Right cardiac atrium (tissue), 5 donors: Measurements from ENCODE around the gene TES. TPM values are rescaled to one million over a fixed set of nuclear protein-coding genes. Genes with fewer than 3 reads are reported as not detected.
"Not testable (repeated sequence)": the region's sequence is repeated elsewhere in the genome, so short reads cannot be mapped to it uniquely, and the experiment has no call there.

Experiments used
- ATAC-seq, 2 donors: fragments of 200-7000 bp; cut with Tn5 transposase; one replicate each; pipeline versions ENCODE4 v1.8.0 to v1.9.1; 2020; ENCODE audit warnings: moderate library complexity in 2 of 2, mild to moderate bottlenecking in 1 of 2
- DNase-seq, 3 donors: peaks; one replicate each; pipeline ENCODE4 v3.0.0-alpha.2; 2020
- H3K27ac ChIP-seq: one replicate; pipeline ENCODE4 v1.5.1; 2013; ENCODE audit warnings: mild to moderate bottlenecking, low read length, control low read depth, moderate library complexity
- H3K27me3 ChIP-seq: one replicate; pipeline ENCODE4 v1.6.1; 2013; ENCODE audit not compliant: control insufficient read depth, insufficient read depth
- H3K4me1 ChIP-seq: one replicate; pipeline ENCODE4 v1.6.1; 2013; ENCODE audit warnings: low read length; ENCODE audit not compliant: control insufficient read depth, insufficient read depth
- H3K4me3 ChIP-seq: one replicate; pipeline ENCODE4 v1.5.1; 2013; ENCODE audit warnings: low read length, control low read depth
- H3K9me3 ChIP-seq: one replicate; pipeline ENCODE4 v1.6.1; 2013; ENCODE audit warnings: low read length; ENCODE audit not compliant: control insufficient read depth
- WGBS: extraction: QIAGEN DNeasy Blood & Tissue Kit; methylation state at CpG from one replicate; pipeline ENCODE4 v1.1.7; 2013; 5-methylcytosine and 5-hydroxymethylcytosine counted together
- intact Hi-C, 4 donors: fragments of 100-400 bp; cut with DNase I; formaldehyde crosslinking; loops; one replicate each; pipeline versions ENCODE4 v1.11.0 to v1.14.0; 2022 to 2023
- polyA plus RNA-seq: library from polyadenylated mRNA; stranded (reverse); fragments of 200-250 nt; gene quantifications from one replicate; pipeline ENCODE4 v1.2.3, GENCODE V29; 2013
- total RNA-seq, 4 donors: library from RNA; stranded (reverse); fragmentation: NEBNext Ultra II Directional; extraction: Animal tissue kit (Norgen Biotek cat#: 25700); gene quantifications; one replicate each; pipeline ENCODE4 v1.2.1, GENCODE V29; 2021
- donor health status: healthy with polysubstance abuse.
- donor health status: DM: no; HTN: yes; CAD: no.
- donor health status: DM: no; HTN: no; CAD: no.
- donor health status: DM: no; HTN: yes; CAD: no; lungs with severe emphysema.
- donor health status: DM: yes; HTN: yes; CAD: no.

Gene TES
- total and polyA plus RNA-seq, 5 donors, result 13.9 to 21.2 (median 17.4) TPM

GRCh38 chr7:116290740-116291139 is 80.4 kb downstream of the TES start:
- Histone ChIP-seq H3K4me3 (no peak overlapping the region), H3K27ac (no peak overlapping the region), H3K4me1 (no peaks in the 10 kb centered on the region), H3K27me3 (no peaks in the 10 kb centered on the region), H3K9me3 (no peaks in the 10 kb centered on the region)
- intact Hi-C loops, result no loop called here
- ATAC-seq (peak in 1 of 2 donors; percentile 40), DNase-seq (no peak)

GRCh38 chr7:116291937-116292336 is 81.6 kb downstream of the TES start:
- H3K27me3 ChIP-seq, result no peaks in the 10 kb centered on the region
- intact Hi-C loops, result no loop called here
- H3K27ac ChIP-seq, result no peak overlapping the region
- DNase-seq (no peak), ATAC-seq (no peak)
- 98% methylated on average over 1 of the region's 1 CpG for WGBS
- no peak overlapping the region for H3K4me3 ChIP-seq
- no peaks in the 10 kb centered on the region for H3K9me3 ChIP-seq
- H3K4me1 ChIP-seq, result no peaks in the 10 kb centered on the region

- H3K27ac ChIP-seq, result no peak overlapping the region
- no peaks in the 10 kb centered on the region for H3K27me3 ChIP-seq
- WGBS, result 89% methylated on average over 1 of the region's 1 CpG
- H3K4me3 ChIP-seq, result no peak overlapping the region
- DNase-seq (no peak), ATAC-seq (no peak)
- H3K4me1 ChIP-seq, result no peaks in the 10 kb centered on the region
- intact Hi-C loops, result no loop called here
- no peaks in the 10 kb centered on the region for H3K9me3 ChIP-seq
These were observed 82.0 kb downstream of the TES start for GRCh38 chr7:116292381-116292780.

- H3K9me3 ChIP-seq, result no peaks in the 10 kb centered on the region
- H3K27ac ChIP-seq, result no peak overlapping the region
- H3K4me1 ChIP-seq, result no peaks in the 10 kb centered on the region
- DNase-seq (no peak), ATAC-seq (no peak)
- H3K4me3 ChIP-seq, result no peak overlapping the region
- 87% methylated on average over 1 of the region's 1 CpG for WGBS
- intact Hi-C loops, result no loop called here
- H3K27me3 ChIP-seq, result no peaks in the 10 kb centered on the region
These were observed 82.8 kb downstream of the TES start for GRCh38 chr7:116293139-116293538.

GRCh38 chr7:116293633-116294032 is 83.3 kb downstream of the TES start:
- intact Hi-C loops, result no loop called here
- 81% methylated on average over 3 of the region's 3 CpGs for WGBS
- no peaks in the 10 kb centered on the region for H3K4me1 ChIP-seq
- H3K27ac ChIP-seq, result no peak overlapping the region
- H3K27me3 ChIP-seq, result no peaks in the 10 kb centered on the region
- H3K4me3 ChIP-seq, result no peak overlapping the region
- DNase-seq (no peak), ATAC-seq (no peak)
- no peaks in the 10 kb centered on the region for H3K9me3 ChIP-seq

GRCh38 chr7:116295903-116296302 is 85.6 kb downstream of the TES start:
- H3K27ac ChIP-seq, H3K4me3 ChIP-seq, H3K4me1 ChIP-seq, H3K27me3 ChIP-seq, intact Hi-C loops, DNase-seq, ATAC-seq, H3K9me3 ChIP-seq: not testable (repeated sequence)

- ATAC-seq (no peak), DNase-seq (no peak)
- H3K9me3 ChIP-seq, result no peaks in the 10 kb centered on the region
- WGBS, result 96% methylated on average over 1 of the region's 1 CpG
- no peaks in the 10 kb centered on the region for H3K4me1 ChIP-seq
- H3K27me3 ChIP-seq, result no peaks in the 10 kb centered on the region
- intact Hi-C loops, result no loop called here
- H3K4me3 ChIP-seq, result no peak overlapping the region
- H3K27ac ChIP-seq, result no peak overlapping the region
These were observed 87.7 kb downstream of the TES start for GRCh38 chr7:116298055-116298454.

- no peak overlapping the region for H3K27ac ChIP-seq
- H3K4me3 ChIP-seq, result no peak overlapping the region
- 98% methylated on average over 3 of the region's 3 CpGs for WGBS
- no peaks in the 10 kb centered on the region for H3K4me1 ChIP-seq
- intact Hi-C loops, result no loop called here
- H3K27me3 ChIP-seq, result no peaks in the 10 kb centered on the region
- ATAC-seq (no peak), DNase-seq (no peak)
- no peaks in the 10 kb centered on the region for H3K9me3 ChIP-seq
These were observed 88.2 kb downstream of the TES start for GRCh38 chr7:116298576-116298975.

GRCh38 chr7:116305485-116306408 is 95.4 kb downstream of the TES start:
- Histone ChIP-seq H3K4me3 (no peak overlapping the region), H3K27ac (no peak overlapping the region), H3K4me1 (peaks cover 2% of the 10 kb centered on the region), H3K9me3 (no peaks in the 10 kb centered on the region), H3K27me3 (no peaks in the 10 kb centered on the region)
- DNase-seq (no peak), ATAC-seq (no peak)
- WGBS, result 76% methylated on average over 5 of the region's 5 CpGs
- intact Hi-C loops, result no loop called here

- Histone ChIP-seq H3K27me3 (no peaks in the 10 kb centered on the region), H3K4me3 (no peak overlapping the region), H3K9me3 (no peaks in the 10 kb centered on the region), H3K27ac (no peak overlapping the region), H3K4me1 (peaks cover 2% of the 10 kb centered on the region)
- DNase-seq (no peak), ATAC-seq (no peak)
- intact Hi-C loops, result no loop called here
- 79% methylated on average over 2 of the region's 2 CpGs for WGBS
These were observed 96.2 kb downstream of the TES start for GRCh38 chr7:116306409-116307048.

- intact Hi-C loops, result no loop called here
- Histone ChIP-seq H3K27ac (no peak overlapping the region), H3K27me3 (no peaks in the 10 kb centered on the region), H3K9me3 (no peaks in the 10 kb centered on the region), H3K4me1 (peaks cover 2% of the 10 kb centered on the region), H3K4me3 (no peak overlapping the region)
- ATAC-seq (no peak), DNase-seq (no peak)
These were observed 96.9 kb downstream of the TES start for GRCh38 chr7:116307253-116307652.
